Measurements from ENCODE around the gene PPIL4.

DNA sequence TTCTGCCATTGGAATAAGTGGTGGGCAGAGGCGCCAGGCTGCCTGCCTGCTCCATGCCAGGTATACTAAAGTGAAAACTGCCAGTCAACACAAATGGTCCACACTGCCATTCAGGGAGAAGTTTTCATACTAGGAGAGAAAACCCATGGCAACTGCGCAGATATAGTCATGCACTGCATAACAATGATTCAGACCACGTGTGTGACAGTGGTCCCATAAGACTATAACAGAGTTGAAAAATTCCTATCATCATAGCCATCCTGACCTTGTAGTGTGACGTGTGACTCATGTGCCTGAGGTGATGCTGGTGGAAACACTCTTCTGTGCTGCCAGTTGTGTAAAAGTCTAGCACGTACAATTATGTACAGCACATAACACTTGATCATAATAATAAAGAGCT, 86.1 kb downstream of the PPIL4 start:
- TF ChIP-seq, protein P1, sequence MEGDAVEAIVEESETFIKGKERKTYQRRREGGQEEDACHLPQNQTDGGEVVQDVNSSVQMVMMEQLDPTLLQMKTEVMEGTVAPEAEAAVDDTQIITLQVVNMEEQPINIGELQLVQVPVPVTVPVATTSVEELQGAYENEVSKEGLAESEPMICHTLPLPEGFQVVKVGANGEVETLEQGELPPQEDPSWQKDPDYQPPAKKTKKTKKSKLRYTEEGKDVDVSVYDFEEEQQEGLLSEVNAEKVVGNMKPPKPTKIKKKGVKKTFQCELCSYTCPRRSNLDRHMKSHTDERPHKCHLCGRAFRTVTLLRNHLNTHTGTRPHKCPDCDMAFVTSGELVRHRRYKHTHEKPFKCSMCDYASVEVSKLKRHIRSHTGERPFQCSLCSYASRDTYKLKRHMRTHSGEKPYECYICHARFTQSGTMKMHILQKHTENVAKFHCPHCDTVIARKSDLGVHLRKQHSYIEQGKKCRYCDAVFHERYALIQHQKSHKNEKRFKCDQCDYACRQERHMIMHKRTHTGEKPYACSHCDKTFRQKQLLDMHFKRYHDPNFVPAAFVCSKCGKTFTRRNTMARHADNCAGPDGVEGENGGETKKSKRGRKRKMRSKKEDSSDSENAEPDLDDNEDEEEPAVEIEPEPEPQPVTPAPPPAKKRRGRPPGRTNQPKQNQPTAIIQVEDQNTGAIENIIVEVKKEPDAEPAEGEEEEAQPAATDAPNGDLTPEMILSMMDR (IDR thresholded peaks at IDR 0.05), result no peak
- no peak for TF ChIP-seq POLR2A (IDR thresholded peaks at IDR 0.05)

All from heart left ventricle (tissue), 13 donors.